GM21717 (cell line): ENCODE results near the gene CMC4.
A peak's percentile ranks its signal among the peaks of the same experiment; 100 is the strongest.

Source experiments
- ATAC-seq: cut with Tn5 transposase; IDR thresholded peaks from one replicate; pipeline ENCODE4 v1.9.1; 2021; ENCODE audit warnings: mild to moderate bottlenecking, moderate library complexity; ENCODE audit not compliant: unreplicated experiment

The CMC4 gene, protein sequence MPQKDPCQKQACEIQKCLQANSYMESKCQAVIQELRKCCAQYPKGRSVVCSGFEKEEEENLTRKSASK

GRCh38 chrX:155070975-155071693 is at the start of gene CMC4, which contains the start of the genes BRCC3 and MTCP1:
Gene CMC4 (minus strand): TSS chrX:155071136. CDS start chrX:155064023, 7,113 bp downstream.
Gene BRCC3 (plus strand): TSS chrX:155071508. CDS start chrX:155071528, 20 bp downstream.
Gene MTCP1 (minus strand): TSS chrX:155071136. CDS start chrX:155066010, 5,126 bp downstream.
- peak; percentile 87 for ATAC-seq

DNA sequence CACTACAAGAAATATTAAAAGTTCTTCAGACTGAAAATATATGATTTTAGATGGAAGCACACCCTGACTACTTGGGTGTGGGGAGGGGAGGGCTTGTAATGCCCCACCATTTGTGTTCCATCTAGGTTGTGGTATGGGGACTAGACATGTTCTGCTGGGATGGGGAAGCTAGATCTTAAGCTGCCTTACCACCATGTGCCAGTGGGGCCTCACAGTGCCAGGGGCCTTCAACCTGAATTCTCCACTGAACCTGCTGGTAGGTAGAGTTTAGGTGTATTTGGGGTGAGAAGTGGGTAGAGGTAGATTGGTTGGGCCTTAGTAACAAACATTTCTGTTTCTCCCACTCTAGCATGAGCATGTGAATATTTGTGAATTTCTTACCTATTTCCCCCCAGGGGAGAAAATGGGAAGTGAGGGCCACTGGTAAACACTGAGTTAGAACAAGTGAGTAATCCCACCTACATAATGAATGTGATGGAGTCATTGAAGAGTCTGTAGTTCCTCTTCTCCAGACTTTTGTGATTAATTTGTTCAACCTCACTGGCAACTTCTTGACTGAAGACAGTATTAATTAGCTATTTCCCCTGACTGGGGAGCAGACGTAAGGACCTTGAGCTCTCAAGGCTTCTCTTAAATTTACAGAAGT is 44.4 kb upstream of the CMC4 start:
- ATAC-seq: no peak

DNA sequence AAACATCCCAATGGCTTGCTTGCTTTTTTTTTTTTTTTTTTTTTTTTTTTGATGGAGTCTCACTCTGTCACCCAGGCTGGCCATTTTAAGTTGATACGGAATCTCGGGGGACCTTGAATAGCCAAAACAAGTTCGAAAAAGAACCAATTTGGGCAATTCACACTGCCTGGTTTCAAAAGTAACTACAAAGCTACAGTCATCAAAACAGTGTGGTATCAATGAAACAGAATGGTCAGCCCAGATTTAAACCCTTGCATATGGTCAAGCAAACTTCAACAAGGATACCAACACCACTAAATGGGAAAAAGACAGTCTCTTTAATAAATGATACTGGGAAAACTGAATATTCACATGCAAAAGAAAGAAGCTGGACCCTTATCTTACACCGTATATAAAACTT is 42.2 kb upstream of the CMC4 start:
- ATAC-seq: no peak

- ATAC-seq: no peak
Measured at GRCh38 chrX:155112171-155112570, 41.2 kb upstream of the CMC4 start.

DNA sequence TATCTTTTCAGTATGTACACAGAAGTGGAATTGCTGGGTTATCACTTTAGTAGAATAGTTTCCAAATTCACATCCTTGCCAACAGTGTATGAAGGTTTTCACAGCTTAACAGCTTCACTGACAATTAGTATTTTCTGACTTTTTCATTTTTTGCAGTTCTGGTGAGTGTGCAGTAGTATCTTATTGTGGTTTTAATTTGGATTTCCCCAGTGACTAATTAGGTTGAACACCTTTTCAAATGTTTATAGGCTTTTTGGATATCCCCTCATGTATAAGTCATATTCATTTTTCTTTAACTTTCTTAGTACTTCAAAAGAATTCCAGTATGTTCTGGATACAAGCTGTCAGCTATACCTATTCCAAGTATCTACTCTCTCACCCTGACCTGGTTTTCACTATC is 37.5 kb upstream of the CMC4 start:
- ATAC-seq: no peak

DNA sequence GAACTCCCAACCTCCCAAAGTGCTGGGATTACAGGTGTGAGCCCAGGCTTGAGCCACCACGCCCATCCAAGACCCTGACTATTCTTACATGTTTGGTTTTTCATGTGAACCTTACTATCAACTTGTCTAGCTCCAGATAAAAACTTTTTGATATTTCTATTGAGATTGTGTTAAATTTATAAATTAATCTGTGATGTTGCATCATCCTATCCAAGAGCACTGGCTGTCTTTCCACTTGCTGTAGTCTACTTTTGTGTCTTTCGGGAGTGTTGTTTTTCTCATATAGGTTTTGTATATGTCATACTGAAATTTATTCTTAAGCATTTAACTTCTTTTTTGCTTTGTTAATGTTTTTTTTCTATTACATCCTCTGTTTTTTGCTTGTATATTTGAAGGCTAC is 35.0 kb upstream of the CMC4 start:
- no peak for ATAC-seq

DNA sequence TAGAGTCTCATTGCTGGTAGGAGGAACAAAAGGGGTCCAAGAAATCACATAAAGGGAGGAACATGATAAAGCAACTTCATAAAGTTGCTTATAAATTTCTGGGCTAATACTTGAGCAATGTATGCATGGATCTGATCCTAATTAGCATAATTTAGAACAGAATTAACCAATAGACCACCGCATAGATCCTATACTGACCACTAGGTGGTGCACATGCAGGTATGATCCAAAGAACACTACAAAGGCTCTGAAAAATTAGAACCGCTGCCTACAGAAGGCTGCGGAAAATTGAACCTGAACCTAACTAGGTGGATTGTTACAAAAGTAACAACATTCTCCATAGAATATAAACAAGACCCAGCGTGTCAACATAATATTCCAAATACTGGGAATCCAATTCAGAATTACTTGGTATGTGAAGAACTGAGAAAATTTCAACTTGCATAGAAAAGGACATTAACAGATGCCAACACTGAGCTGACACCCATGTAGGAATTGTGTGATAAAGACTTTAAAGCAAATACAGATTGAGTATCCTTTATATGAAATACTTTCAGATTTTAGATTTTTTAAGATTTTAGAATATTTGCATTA is 23.6 kb upstream of the CMC4 start:
- peak; percentile 70 for ATAC-seq

GRCh38 chrX:155086961-155087735 is 16.2 kb upstream of the CMC4 start:
- ATAC-seq: no peak

GRCh38 chrX:155086202-155086840 is 15.4 kb upstream of the CMC4 start:
- ATAC-seq: no peak

GRCh38 chrX:155071694-155072280 is 851 bp upstream of the CMC4 start:
- ATAC-seq: peak; percentile 7

DNA sequence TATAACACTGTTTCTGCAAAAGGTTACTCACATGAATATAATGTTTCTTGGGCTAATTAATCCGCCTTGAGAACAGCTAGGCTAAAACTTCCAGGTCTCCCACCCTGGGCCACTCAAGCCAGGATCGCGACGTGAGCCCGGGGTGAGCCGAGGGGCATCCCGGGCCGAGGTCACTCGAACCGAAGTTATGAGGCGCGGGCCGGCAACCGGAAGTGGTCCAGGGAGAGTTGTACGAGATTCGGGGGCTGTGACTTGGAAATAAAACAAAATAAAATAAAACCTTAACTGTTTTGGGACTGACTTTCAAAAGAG is 317 bp downstream of the CMC4 start:
- peak; percentile 16 for ATAC-seq

- ATAC-seq: no peak
Measured at GRCh38 chrX:155070038-155070437, 898 bp downstream of the CMC4 start.

DNA sequence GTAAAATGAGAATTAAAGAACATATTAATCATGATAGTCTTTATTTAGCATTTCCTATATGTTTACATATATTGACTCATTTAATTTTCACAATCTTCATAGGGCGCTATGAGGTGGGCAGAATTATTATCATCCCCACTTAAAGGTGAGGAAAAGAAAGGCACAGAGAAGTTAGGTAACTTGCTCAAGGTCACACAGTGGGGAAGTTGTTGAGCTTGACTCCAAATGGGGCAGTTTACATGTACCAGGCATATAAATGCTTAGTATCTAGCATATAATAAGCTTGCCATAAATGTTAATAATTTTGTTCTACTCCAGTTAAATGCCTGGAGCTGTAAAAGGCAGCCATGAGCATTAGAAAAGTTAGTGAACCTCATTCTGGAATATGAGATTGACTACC is 1.5 kb downstream of the CMC4 start:
- no peak for ATAC-seq

GRCh38 chrX:155068165-155068564 is 2.8 kb downstream of the CMC4 start:
- ATAC-seq: no peak

DNA sequence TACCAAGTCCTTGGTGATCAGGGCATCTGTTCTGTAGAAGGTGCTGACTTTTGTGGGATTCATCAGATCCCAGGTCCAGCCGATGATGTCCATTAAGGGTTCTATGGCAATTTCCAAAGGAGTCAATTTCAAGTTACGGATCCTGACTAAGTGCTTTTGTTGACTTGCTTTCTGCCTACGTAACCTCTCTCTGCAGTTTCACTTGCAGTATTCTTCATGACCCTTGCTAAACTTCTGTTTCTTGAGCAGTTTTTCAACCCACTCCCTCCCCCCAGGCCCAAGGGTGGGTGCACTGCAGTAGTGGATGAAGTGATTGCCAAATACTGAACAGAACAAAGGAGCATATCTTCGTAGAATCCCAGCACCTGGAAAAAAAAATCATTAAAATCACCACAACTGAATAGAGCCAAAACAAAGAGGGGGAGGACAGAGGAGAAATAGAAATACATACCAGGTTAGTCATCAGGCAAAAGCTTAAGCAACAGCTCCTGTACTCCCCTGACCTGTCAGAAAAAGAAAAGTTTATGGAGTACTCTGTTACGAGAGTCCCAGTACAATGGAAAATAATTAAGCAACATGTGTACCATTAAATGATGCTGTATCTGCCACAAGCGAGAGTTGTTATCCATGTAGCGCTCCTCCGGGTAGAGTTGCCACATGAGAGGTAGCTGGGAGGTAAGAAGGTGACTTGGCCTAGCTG is 5.8 kb downstream of the CMC4 start:
- ATAC-seq: no peak

DNA sequence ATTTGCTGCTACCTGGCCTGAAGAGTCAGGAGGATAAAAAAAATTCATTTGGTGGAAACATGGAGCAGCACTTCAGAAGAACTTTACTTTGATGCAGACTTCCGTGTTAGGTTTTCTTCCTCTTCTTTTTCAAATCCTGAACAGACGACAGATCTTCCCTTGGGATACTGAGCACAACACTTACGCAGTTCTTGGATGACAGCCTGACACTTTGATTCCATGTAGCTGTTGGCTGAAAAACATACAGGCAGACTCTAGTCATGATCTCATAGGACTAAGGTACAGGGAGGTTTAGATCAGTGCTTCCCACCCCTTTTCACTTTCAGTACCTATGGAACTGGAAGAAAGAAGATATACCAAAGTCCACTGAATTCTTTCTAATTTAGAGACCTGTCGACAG is 9.2 kb downstream of the CMC4 start:
- ATAC-seq: no peak

- ATAC-seq: no peak
Measured at GRCh38 chrX:155056877-155057792, 13.8 kb downstream of the CMC4 start.

- ATAC-seq: no peak
Measured at GRCh38 chrX:155056471-155056870, 14.5 kb downstream of the CMC4 start.

DNA sequence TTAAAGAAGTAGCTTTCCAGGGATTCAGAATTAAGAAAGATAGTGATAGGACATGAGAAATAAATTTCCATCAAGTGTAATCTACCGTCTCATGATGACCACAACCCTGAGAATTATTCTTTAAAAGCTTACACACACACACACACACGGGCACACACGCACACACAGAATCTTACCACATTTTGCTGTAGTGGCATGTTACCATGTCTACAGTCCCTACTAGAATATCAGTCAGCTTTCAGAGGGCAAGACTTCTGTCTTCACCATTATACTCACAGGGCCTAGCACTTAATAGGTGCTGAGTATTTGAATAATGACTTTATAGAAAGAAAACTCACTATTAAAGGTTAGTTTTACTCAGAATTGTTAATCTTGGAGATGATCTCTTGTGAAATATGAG is 15.4 kb downstream of the CMC4 start:
- ATAC-seq: no peak
